MM.1S (cell line): ENCODE data around the gene LZTS3.
"Not testable (repeated sequence)": the region's sequence is repeated elsewhere in the genome, so short reads cannot be mapped to it uniquely, and the experiment has no call there.

Experiments used
- EZH2 ChIP-seq: fragments of 300-600 bp; sonication (generic); optimal IDR thresholded peaks from 2 replicates; pipeline ENCODE3; 2017; ENCODE audit warnings: low read depth, mild to moderate bottlenecking, antibody characterized with exemption, low read length, mixed read lengths
- TF ChIP-seq, protein P1 (sequence below): fragments of 300-600 bp; sonication (generic); IDR thresholded peaks from 2 replicates; pipeline ENCODE4 v1.5.1; 2016; ENCODE audit warnings: antibody characterized with exemption, low read length, mixed read lengths

GRCh38 chr20:3117839-3118379 is 55.4 kb downstream of the LZTS3 start:
- TF ChIP-seq EZH2, result not testable (repeated sequence)
- TF ChIP-seq, protein P1, sequence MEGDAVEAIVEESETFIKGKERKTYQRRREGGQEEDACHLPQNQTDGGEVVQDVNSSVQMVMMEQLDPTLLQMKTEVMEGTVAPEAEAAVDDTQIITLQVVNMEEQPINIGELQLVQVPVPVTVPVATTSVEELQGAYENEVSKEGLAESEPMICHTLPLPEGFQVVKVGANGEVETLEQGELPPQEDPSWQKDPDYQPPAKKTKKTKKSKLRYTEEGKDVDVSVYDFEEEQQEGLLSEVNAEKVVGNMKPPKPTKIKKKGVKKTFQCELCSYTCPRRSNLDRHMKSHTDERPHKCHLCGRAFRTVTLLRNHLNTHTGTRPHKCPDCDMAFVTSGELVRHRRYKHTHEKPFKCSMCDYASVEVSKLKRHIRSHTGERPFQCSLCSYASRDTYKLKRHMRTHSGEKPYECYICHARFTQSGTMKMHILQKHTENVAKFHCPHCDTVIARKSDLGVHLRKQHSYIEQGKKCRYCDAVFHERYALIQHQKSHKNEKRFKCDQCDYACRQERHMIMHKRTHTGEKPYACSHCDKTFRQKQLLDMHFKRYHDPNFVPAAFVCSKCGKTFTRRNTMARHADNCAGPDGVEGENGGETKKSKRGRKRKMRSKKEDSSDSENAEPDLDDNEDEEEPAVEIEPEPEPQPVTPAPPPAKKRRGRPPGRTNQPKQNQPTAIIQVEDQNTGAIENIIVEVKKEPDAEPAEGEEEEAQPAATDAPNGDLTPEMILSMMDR, result peak; percentile 28
